Gastroesophageal sphincter (tissue), 4 donors: ENCODE results near the gene HFE. TPM values are rescaled to one million over a fixed set of nuclear protein-coding genes. Genes with fewer than 3 reads are reported as not detected.
A peak's percentile ranks its signal among the peaks of the same experiment; 100 is the strongest.

Experiments used
- ATAC-seq: fragments of 150-250 bp; one replicate; pipeline ENCODE4 v1.9.1; 2016; ENCODE audit warnings: mild to moderate bottlenecking, moderate library complexity
- H3K27ac ChIP-seq, 4 donors: fragments of 200-600 bp; sonication (generic) in 3 of 4; 1 replicate in 3 of 4; 2 replicates in 1 of 4; pipeline ENCODE4 v1.5.1; 2016 to 2019
- H3K27me3 ChIP-seq: fragments of 200-600 bp; sonication (generic); one replicate; pipeline ENCODE4 v1.5.1; 2019
- H3K36me3 ChIP-seq, 2 donors: fragments of 200-600 bp; sonication (generic); one replicate each; pipeline ENCODE4 v1.5.1; 2019; ENCODE audit warnings: control low read depth in 1 of 2
- H3K4me1 ChIP-seq, 3 donors: fragments of 200-600 bp; sonication (generic); 1 replicate in 2 of 3; 2 replicates in 1 of 3; pipeline ENCODE4 v1.5.1; 2016 to 2019; ENCODE audit warnings: control low read depth in 2 of 3
- H3K4me3 ChIP-seq, 2 donors: fragments of 200-600 bp; sonication (generic); one replicate each; pipeline ENCODE4 v1.5.1; 2019; ENCODE audit warnings: mild to moderate bottlenecking in 1 of 2, moderate library complexity in 1 of 2
- H3K9me3 ChIP-seq, 3 donors: fragments of 200-600 bp; sonication (generic); one replicate each; pipeline ENCODE4 v1.5.1; 2017 to 2019; ENCODE audit warnings: control low read depth in 2 of 3
- CTCF ChIP-seq, 4 experiments: fragments of 200-600 bp in 2 of 4; fragments of 450-650 bp in 2 of 4; sonication (generic) in 1 of 4; IDR thresholded peaks; one replicate each; pipeline ENCODE4 v1.5.1; 2017 to 2019; ENCODE audit warnings: antibody characterized with exemption in 4 of 4, mild to moderate bottlenecking in 2 of 4, moderate library complexity in 2 of 4
- EP300 ChIP-seq: sonication (generic); formaldehyde crosslinking; IDR thresholded peaks from one replicate; pipeline ENCODE4 v1.6.1; 2017; ENCODE audit warnings: antibody characterized with exemption, mild to moderate bottlenecking
- POLR2A ChIP-seq, 2 donors: fragments of 450-650 bp; IDR thresholded peaks; one replicate each; pipeline ENCODE4 v1.6.1; 2017; ENCODE audit warnings: antibody characterized with exemption in 2 of 2, mild to moderate bottlenecking in 2 of 2, moderate library complexity in 1 of 2
- POLR2AphosphoS5 ChIP-seq: sonication (generic); formaldehyde crosslinking; IDR thresholded peaks from one replicate; pipeline ENCODE4 v1.6.1; 2017; ENCODE audit warnings: antibody characterized with exemption
- WGBS, 2 donors: methylation state at CpG; one replicate each; pipeline ENCODE4 v1.1.5; 2018; ENCODE audit warnings: low coverage in 1 of 2; 5-methylcytosine and 5-hydroxymethylcytosine counted together
- total RNA-seq, 4 donors: library from RNA; depleted of rRNA; stranded (reverse); fragments of >200 nt; gene quantifications; one replicate each; pipeline ENCODE4 v1.1.0, GENCODE V29; 2016

The HFE gene
- total RNA-seq, 4 donors from 2014 or later, result 3.7 to 11.4 (median 8.3) TPM

GRCh38 chr6:26088344-26088743 is 1.1 kb downstream of the HFE start:
- 25 to 29% methylated on average over 5 of the region's 5 CpGs for WGBS, 2 donors
- no peak for TF ChIP-seq CTCF (IDR thresholded peaks at IDR 0.05)
- no peak for TF ChIP-seq EP300
- TF ChIP-seq POLR2A (IDR thresholded peaks at IDR 0.05), result no peak
- TF ChIP-seq POLR2AphosphoS5, result peak; percentile 28
- H3K4me3 ChIP-seq, result peak overlapping the region; percentile 78 to 96
- ATAC-seq, result peak; percentile 47
- peaks cover 0 to 8% of the 10 kb centered on the region in 2 donors for H3K36me3 ChIP-seq
- H3K27me3 ChIP-seq, result no peaks in the 10 kb centered on the region
- peak overlapping the region; percentile 91 to 97 (median 95) for H3K27ac ChIP-seq
- H3K4me1 ChIP-seq, result peaks cover 3 to 23% (median 4%) of the 10 kb centered on the region in 3 donors
- no peaks in the 10 kb centered on the region for H3K9me3 ChIP-seq

GRCh38 chr6:26089272-26089671 is 2.0 kb downstream of the HFE start:
- TF ChIP-seq POLR2A (IDR thresholded peaks at IDR 0.05), result no peak
- no peak for TF ChIP-seq EP300
- TF ChIP-seq CTCF (IDR thresholded peaks at IDR 0.05), result no peak
- TF ChIP-seq POLR2AphosphoS5, result no peak
- no peaks in the 10 kb centered on the region for H3K9me3 ChIP-seq
- H3K4me3 ChIP-seq, result no peak overlapping the region
- H3K27me3 ChIP-seq, result no peaks in the 10 kb centered on the region
- peak overlapping the region; percentile 19 to 97 (median 92) for H3K27ac ChIP-seq
- peaks cover 0 to 15% of the 10 kb centered on the region in 2 donors for H3K36me3 ChIP-seq
- 40 to 71% methylated on average over 1 of the region's 2 CpGs for WGBS, 2 donors
- no peak for ATAC-seq
- H3K4me1 ChIP-seq, result peaks cover 3 to 23% (median 4%) of the 10 kb centered on the region in 3 donors

GRCh38 chr6:26092443-26092842 is 5.2 kb downstream of the HFE start:
- peaks cover 3 to 18% (median 4%) of the 10 kb centered on the region in 3 donors for H3K4me1 ChIP-seq
- 80% methylated on average over 1 of the region's 4 CpGs; no CpG with 5 or more reads in 1 of the 2 donors for WGBS, 2 donors
- H3K36me3 ChIP-seq, result peaks cover 0 to 15% of the 10 kb centered on the region in 2 donors
- TF ChIP-seq EP300 (no peak), POLR2AphosphoS5 (no peak), POLR2A (IDR thresholded peaks at IDR 0.05) (no peak), CTCF (IDR thresholded peaks at IDR 0.05) (no peak)
- H3K27me3 ChIP-seq, result no peaks in the 10 kb centered on the region
- no peaks in the 10 kb centered on the region for H3K9me3 ChIP-seq
- no peak overlapping the region for H3K27ac ChIP-seq
- H3K4me3 ChIP-seq, result no peak overlapping the region
- ATAC-seq, result no peak

GRCh38 chr6:26094036-26094435 is 6.8 kb downstream of the HFE start:
- H3K4me3 ChIP-seq, result no peak overlapping the region
- no peak for ATAC-seq
- 77 to 100% methylated on average over 2 to 5 of the region's 5 CpGs for WGBS, 2 donors
- peaks cover 0 to 15% of the 10 kb centered on the region in 2 donors for H3K36me3 ChIP-seq
- no peaks in the 10 kb centered on the region for H3K27me3 ChIP-seq
- no peak overlapping the region for H3K27ac ChIP-seq
- TF ChIP-seq POLR2A (IDR thresholded peaks at IDR 0.05) (no peak), CTCF (IDR thresholded peaks at IDR 0.05) (no peak), EP300 (no peak), POLR2AphosphoS5 (no peak)
- no peaks in the 10 kb centered on the region for H3K9me3 ChIP-seq
- peaks cover 0 to 4% (median 0%) of the 10 kb centered on the region in 3 donors for H3K4me1 ChIP-seq

- H3K36me3 ChIP-seq, result peaks cover 0 to 15% of the 10 kb centered on the region in 2 donors
- ATAC-seq, result peak; percentile 71
- 0% methylated on average over 4 to 5 of the region's 5 CpGs for WGBS, 2 donors
- no peaks in the 10 kb centered on the region for H3K9me3 ChIP-seq
- H3K27ac ChIP-seq, result no peak overlapping the region
- H3K4me3 ChIP-seq, result no peak overlapping the region
- no peak for TF ChIP-seq EP300
- no peak for TF ChIP-seq POLR2AphosphoS5
- TF ChIP-seq POLR2A (IDR thresholded peaks at IDR 0.05), result no peak
- peak; percentile 63 to 88 (median 82) for TF ChIP-seq CTCF (IDR thresholded peaks at IDR 0.05)
- no peaks in the 10 kb centered on the region for H3K27me3 ChIP-seq
- H3K4me1 ChIP-seq, result no peaks in the 10 kb centered on the region
Measured at GRCh38 chr6:26097268-26097875, 10.1 kb downstream of the HFE start.
